Epithelial cell of proximal tubule (primary cell): ENCODE data around the gene TRPM3. TPM values are rescaled to one million over a fixed set of nuclear protein-coding genes. Genes with fewer than 3 reads are reported as not detected.

Source experiments
- DNase-seq: peaks from one replicate; pipeline ENCODE4 v3.0.0-alpha.2; 2011; ENCODE audit warnings: low read depth
- H3K4me3 ChIP-seq: 2 replicates; pipeline ENCODE4 v1.5.1; 2011; ENCODE audit warnings: low read depth, mild to moderate bottlenecking, low read length
- total RNA-seq: library from RNA; depleted of rRNA; stranded (reverse); fragments of >200 nt; gene quantifications from 2 replicates; pipeline ENCODE4 v1.2.3, GENCODE V29; 2015
- TF ChIP-seq, protein P1 (sequence below): conservative IDR thresholded peaks from 2 replicates; pipeline ENCODE4 v1.5.1; 2012; ENCODE audit warnings: low read depth, mild to moderate bottlenecking, low read length

The TRPM3 gene
- total RNA-seq, 1 donor from 2014 or later: not detected

GRCh38 chr9:70789086-70789485, 332.3 kb downstream of the TRPM3 start:
- no peak for DNase-seq
- H3K4me3 ChIP-seq: no peak overlapping the region
- TF ChIP-seq, protein P1, sequence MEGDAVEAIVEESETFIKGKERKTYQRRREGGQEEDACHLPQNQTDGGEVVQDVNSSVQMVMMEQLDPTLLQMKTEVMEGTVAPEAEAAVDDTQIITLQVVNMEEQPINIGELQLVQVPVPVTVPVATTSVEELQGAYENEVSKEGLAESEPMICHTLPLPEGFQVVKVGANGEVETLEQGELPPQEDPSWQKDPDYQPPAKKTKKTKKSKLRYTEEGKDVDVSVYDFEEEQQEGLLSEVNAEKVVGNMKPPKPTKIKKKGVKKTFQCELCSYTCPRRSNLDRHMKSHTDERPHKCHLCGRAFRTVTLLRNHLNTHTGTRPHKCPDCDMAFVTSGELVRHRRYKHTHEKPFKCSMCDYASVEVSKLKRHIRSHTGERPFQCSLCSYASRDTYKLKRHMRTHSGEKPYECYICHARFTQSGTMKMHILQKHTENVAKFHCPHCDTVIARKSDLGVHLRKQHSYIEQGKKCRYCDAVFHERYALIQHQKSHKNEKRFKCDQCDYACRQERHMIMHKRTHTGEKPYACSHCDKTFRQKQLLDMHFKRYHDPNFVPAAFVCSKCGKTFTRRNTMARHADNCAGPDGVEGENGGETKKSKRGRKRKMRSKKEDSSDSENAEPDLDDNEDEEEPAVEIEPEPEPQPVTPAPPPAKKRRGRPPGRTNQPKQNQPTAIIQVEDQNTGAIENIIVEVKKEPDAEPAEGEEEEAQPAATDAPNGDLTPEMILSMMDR: no peak

DNA sequence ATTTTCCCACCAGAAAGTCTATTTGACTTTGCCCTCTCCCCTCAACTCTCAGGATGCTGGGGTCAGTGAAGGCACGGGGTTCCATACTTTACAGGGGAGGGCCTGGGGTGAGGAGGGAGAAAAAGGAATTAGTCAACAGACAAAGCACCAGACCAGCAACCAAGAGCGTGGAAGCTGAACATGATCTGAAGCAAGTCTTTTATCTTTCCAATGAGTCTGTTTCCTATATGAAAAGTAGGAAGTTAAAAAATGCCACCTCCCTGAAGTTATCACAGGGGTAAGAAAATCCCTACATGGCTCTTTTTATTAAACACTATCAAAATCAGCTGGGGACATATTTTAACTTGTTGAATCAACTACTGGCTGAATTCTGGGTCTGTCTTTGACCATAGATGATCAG, 337.0 kb downstream of the TRPM3 start:
- H3K4me3 ChIP-seq: no peak overlapping the region
- DNase-seq: no peak
- TF ChIP-seq, protein P1: no peak

- TF ChIP-seq, protein P1: no peak
- no peak overlapping the region for H3K4me3 ChIP-seq
- no peak for DNase-seq
These were observed 342.9 kb downstream of the TRPM3 start for GRCh38 chr9:70778568-70778967.

DNA sequence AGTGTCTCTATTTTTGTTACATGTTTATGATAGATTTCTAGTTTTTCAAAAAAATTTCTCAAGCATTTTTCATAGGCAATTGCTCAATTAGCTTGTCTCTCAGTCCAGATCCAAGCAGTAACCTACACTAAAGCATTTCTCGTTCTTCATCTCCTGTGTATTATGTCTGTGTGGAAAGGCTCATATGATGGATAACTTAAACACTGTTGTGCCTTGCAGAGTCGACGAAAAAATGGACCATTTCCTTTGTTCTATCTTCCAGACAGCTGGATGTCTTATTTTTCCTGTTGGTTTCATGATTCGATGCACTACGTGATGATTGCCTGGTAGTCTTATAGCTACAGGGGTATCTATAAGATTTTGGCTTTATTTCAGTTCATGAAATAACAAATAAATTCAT, 347.8 kb downstream of the TRPM3 start:
- TF ChIP-seq, protein P1: no peak
- DNase-seq: no peak
- no peak overlapping the region for H3K4me3 ChIP-seq

DNA sequence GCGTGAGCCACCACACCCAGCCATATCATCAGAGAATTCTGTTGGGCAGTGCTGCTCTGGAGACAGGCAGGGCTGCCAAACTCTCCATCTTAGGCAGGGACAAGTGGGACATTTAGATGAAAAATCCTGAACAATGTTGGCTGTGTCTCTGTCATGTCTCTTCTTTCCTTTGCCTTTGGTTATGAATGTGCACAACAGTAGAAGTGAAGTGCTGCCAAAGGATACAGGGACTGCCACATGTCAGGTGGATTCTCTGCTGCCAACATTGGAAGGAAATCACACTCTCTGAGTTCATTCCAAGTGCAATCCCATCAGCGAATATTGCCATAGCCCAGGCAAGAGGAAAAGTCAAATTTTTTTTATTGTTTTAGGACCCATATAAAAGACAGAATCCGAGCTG, 348.8 kb downstream of the TRPM3 start:
- no peak for DNase-seq
- no peak overlapping the region for H3K4me3 ChIP-seq

GRCh38 chr9:70765946-70766345, 355.5 kb downstream of the TRPM3 start:
- no peak for DNase-seq
- TF ChIP-seq, protein P1: no peak
- H3K4me3 ChIP-seq: no peak overlapping the region

More for the DNA sequence above, 348.8 kb downstream of the TRPM3 start:
- TF ChIP-seq, protein P1: no peak

- TF ChIP-seq, protein P1: no peak
- DNase-seq: no peak
- no peak overlapping the region for H3K4me3 ChIP-seq
These were observed 360.2 kb downstream of the TRPM3 start for GRCh38 chr9:70761139-70761670.
